ENCODE measurements around the gene DHX36. TPM values are rescaled to one million over a fixed set of nuclear protein-coding genes. Genes with fewer than 3 reads are reported as not detected.

The DHX36 gene
- total RNA-seq, 1 experiment from 2014 or later: 121 TPM

GRCh38 chr3:154251610-154252009 lies 72.7 kb downstream of the DHX36 start:
- Histone ChIP-seq H3K4me1 (ENCODE audit: insufficient read depth, low read length, poor library complexity, severe bottlenecking) (peaks cover 23% of the 10 kb centered on the region), H3K27me3 (replicated peaks; ENCODE audit: insufficient read depth, low read depth, low read length, poor library complexity) (no peaks in the 10 kb centered on the region), H3K9me3 (ENCODE audit: low read depth, low read length, poor library complexity, severe bottlenecking) (no peaks in the 10 kb centered on the region), H3K4me3 (ENCODE audit: low read depth, low read length, poor library complexity, severe bottlenecking) (no peak overlapping the region), H3K27ac (ENCODE audit: low read depth, low read length, poor library complexity, severe bottlenecking) (no peak overlapping the region), H3K36me3 (ENCODE audit: insufficient read depth, low read length, poor library complexity, severe bottlenecking) (peaks cover 9% of the 10 kb centered on the region)
- ChIA-PET POLR2A (ENCODE audit: low non-redundant PET) (no interaction called here), CTCF (no interaction called here)
- TF ChIP-seq CTCF (conservative IDR thresholded peaks at IDR 0.05; ENCODE audit: low read depth, low read length) (no peak), EZH2 (IDR thresholded peaks at IDR 0.05; ENCODE audit: borderline replicate concordance, low read depth, low read length, poor library complexity, severe bottlenecking) (no peak)
- intact Hi-C loops (cut with micrococcal nuclease; ENCODE audit: unreplicated experiment): loop anchor here (5.0 to 10.0 kb wide), 2 partner anchors 209 to 1227 kb away; no protein-coding TSS in a partner anchor
- DNase-seq (ENCODE audit: low spot score): no peak
- BruUV-seq (replicated peaks): no TSS peak

GRCh38 chr3:154250291-154250690 lies 74.0 kb downstream of the DHX36 start:
- DNase-seq (ENCODE audit: low spot score): no peak
- ChIA-PET CTCF (no interaction called here), POLR2A (ENCODE audit: low non-redundant PET) (no interaction called here)
- TF ChIP-seq EZH2 (IDR thresholded peaks at IDR 0.05; ENCODE audit: borderline replicate concordance, low read depth, low read length, poor library complexity, severe bottlenecking) (no peak), CTCF (conservative IDR thresholded peaks at IDR 0.05; ENCODE audit: low read depth, low read length) (no peak)
- Histone ChIP-seq H3K9me3 (ENCODE audit: low read depth, low read length, poor library complexity, severe bottlenecking) (no peaks in the 10 kb centered on the region), H3K27me3 (replicated peaks; ENCODE audit: insufficient read depth, low read depth, low read length, poor library complexity) (no peaks in the 10 kb centered on the region), H3K36me3 (ENCODE audit: insufficient read depth, low read length, poor library complexity, severe bottlenecking) (peaks cover 4% of the 10 kb centered on the region), H3K27ac (ENCODE audit: low read depth, low read length, poor library complexity, severe bottlenecking) (no peak overlapping the region), H3K4me1 (ENCODE audit: insufficient read depth, low read length, poor library complexity, severe bottlenecking) (peaks cover 23% of the 10 kb centered on the region), H3K4me3 (ENCODE audit: low read depth, low read length, poor library complexity, severe bottlenecking) (no peak overlapping the region)
- intact Hi-C loops (cut with micrococcal nuclease; ENCODE audit: unreplicated experiment): loop anchor here (5.0 to 10.0 kb wide), 2 partner anchors 208 to 1225 kb away; no protein-coding TSS in a partner anchor
- BruUV-seq (replicated peaks): no TSS peak

GRCh38 chr3:154247806-154248415 lies 76.4 kb downstream of the DHX36 start:
- Histone ChIP-seq H3K27me3 (replicated peaks; ENCODE audit: insufficient read depth, low read depth, low read length, poor library complexity) (no peaks in the 10 kb centered on the region), H3K9me3 (ENCODE audit: low read depth, low read length, poor library complexity, severe bottlenecking) (no peaks in the 10 kb centered on the region), H3K4me1 (ENCODE audit: insufficient read depth, low read length, poor library complexity, severe bottlenecking) (peaks cover 22% of the 10 kb centered on the region), H3K4me3 (ENCODE audit: low read depth, low read length, poor library complexity, severe bottlenecking) (no peak overlapping the region), H3K27ac (ENCODE audit: low read depth, low read length, poor library complexity, severe bottlenecking) (peak overlapping the region; percentile 14), H3K36me3 (ENCODE audit: insufficient read depth, low read length, poor library complexity, severe bottlenecking) (no peaks in the 10 kb centered on the region)
- POLR2A ChIA-PET (ENCODE audit: low non-redundant PET): no interaction called here
- CTCF ChIA-PET: no interaction called here
- BruUV-seq (replicated peaks): no TSS peak
- TF ChIP-seq EZH2 (IDR thresholded peaks at IDR 0.05; ENCODE audit: borderline replicate concordance, low read depth, low read length, poor library complexity, severe bottlenecking): no peak
- no peak for TF ChIP-seq CTCF (conservative IDR thresholded peaks at IDR 0.05; ENCODE audit: low read depth, low read length)
- intact Hi-C loops (cut with micrococcal nuclease; ENCODE audit: unreplicated experiment): no loop called here
- DNase-seq (ENCODE audit: low spot score): peak; percentile 27
